HEK293 (cell line): ENCODE measurements around the gene LRRC4C.

Experiments used
- CTCF ChIA-PET: fragments of 350-600 bp; formaldehyde crosslinking; extraction: SDS; loops from one replicate; lab custom pipeline; 2021; ENCODE audit warnings: antibody characterized with exemption; lab: Yijun Ruan, JAX
- POLR2A ChIA-PET: fragments of 300-600 bp; formaldehyde crosslinking; extraction: SDS; loops from one replicate; lab custom pipeline; 2020; ENCODE audit warnings: antibody characterized with exemption, inconsistent platforms; lab: Yijun Ruan, JAX
- H3K27ac ChIP-seq: fragments of 200-500 bp; sonication (Bioruptor generic); 2 replicates; pipeline ENCODE4 v1.5.1; 2014; ENCODE audit warnings: low read depth, low read length, control low read depth, inconsistent platforms; ENCODE audit errors: extremely low read depth
- H3K36me3 ChIP-seq, 2 experiments: fragments of 200-500 bp in 1 of 2; sonication (Bioruptor generic) in 1 of 2; 1 replicate in 1 of 2; 2 replicates in 1 of 2; pipeline ENCODE4 v1.5.1; 2014 to 2017; ENCODE audit warnings: inconsistent platforms in 2 of 2, low read length in 2 of 2; ENCODE audit not compliant: control insufficient read depth in 2 of 2, insufficient read depth in 1 of 2
- H3K4me1 ChIP-seq: fragments of 200-500 bp; sonication (Bioruptor generic); 2 replicates; pipeline ENCODE4 v1.5.1; 2014; ENCODE audit warnings: mild to moderate bottlenecking, low read length, inconsistent platforms; ENCODE audit not compliant: control insufficient read depth, insufficient read depth
- H3K4me3 ChIP-seq: 2 replicates; pipeline ENCODE4 v1.5.1; 2011; ENCODE audit warnings: low read depth, mild to moderate bottlenecking, control low read depth, low read length, moderate library complexity
- H3K9me3 ChIP-seq: fragments of 200-500 bp; sonication (Bioruptor generic); 2 replicates; pipeline ENCODE4 v1.5.1; 2014; ENCODE audit warnings: low read depth, low read length, inconsistent platforms; ENCODE audit not compliant: control insufficient read depth, insufficient read depth
- BCL11B ChIP-seq: fragments of 450-650 bp; formaldehyde crosslinking; IDR thresholded peaks from 2 replicates; pipeline ENCODE4 v1.5.1; 2016; ENCODE audit warnings: low read depth, missing biosample characterization, missing genetic modification characterization
- KLF17 ChIP-seq: fragments of 450-650 bp; formaldehyde crosslinking; IDR thresholded peaks from 2 replicates; pipeline ENCODE4 v1.5.1; 2016; ENCODE audit warnings: missing biosample characterization, missing genetic modification characterization
- MEIS1 ChIP-seq: sonication (generic); formaldehyde crosslinking; IDR thresholded peaks from 2 replicates; pipeline ENCODE4 v1.8.1; 2022; ENCODE audit warnings: missing genetic modification reagents, mild to moderate bottlenecking, borderline replicate concordance
- PRDM4 ChIP-seq: fragments of 450-650 bp; formaldehyde crosslinking; IDR thresholded peaks from 2 replicates; pipeline ENCODE4 v1.5.1; 2017; ENCODE audit warnings: missing biosample characterization, missing genetic modification characterization
- SCRT2 ChIP-seq: fragments of 450-650 bp; formaldehyde crosslinking; IDR thresholded peaks from 2 replicates; pipeline ENCODE4 v1.5.1; 2016; ENCODE audit warnings: missing biosample characterization, missing genetic modification characterization
- SP7 ChIP-seq: fragments of 450-650 bp; formaldehyde crosslinking; IDR thresholded peaks from 2 replicates; pipeline ENCODE4 v1.5.1; 2016; ENCODE audit warnings: missing biosample characterization, missing genetic modification characterization
- ZBTB1 ChIP-seq: fragments of 450-650 bp; formaldehyde crosslinking; IDR thresholded peaks from 2 replicates; pipeline ENCODE4 v1.5.1; 2016; ENCODE audit warnings: missing biosample characterization, missing genetic modification characterization
- ZIC2 ChIP-seq: fragments of 450-650 bp; formaldehyde crosslinking; IDR thresholded peaks from 2 replicates; pipeline ENCODE4 v1.5.1; 2016; ENCODE audit warnings: missing biosample characterization, missing genetic modification characterization
- ZNF132 ChIP-seq: fragments of 450-650 bp; formaldehyde crosslinking; IDR thresholded peaks from 2 replicates; pipeline ENCODE4 v1.5.1; 2017; ENCODE audit warnings: missing biosample characterization, missing genetic modification characterization, borderline replicate concordance
- ZNF133 ChIP-seq: fragments of 450-650 bp; formaldehyde crosslinking; IDR thresholded peaks from 2 replicates; pipeline ENCODE4 v1.5.1; 2016; ENCODE audit warnings: missing biosample characterization, missing genetic modification characterization
- ZNF221 ChIP-seq: fragments of 450-650 bp; formaldehyde crosslinking; IDR thresholded peaks from 2 replicates; pipeline ENCODE4 v1.5.1; 2017; ENCODE audit warnings: missing biosample characterization, missing genetic modification characterization, borderline replicate concordance
- ZNF335 ChIP-seq: fragments of 450-650 bp; formaldehyde crosslinking; conservative IDR thresholded peaks from 2 replicates; pipeline ENCODE4 v1.5.1; 2016; ENCODE audit warnings: missing biosample characterization, missing genetic modification characterization
- ZNF366 ChIP-seq: fragments of 450-650 bp; formaldehyde crosslinking; conservative IDR thresholded peaks from 2 replicates; pipeline ENCODE4 v1.5.1; 2016; ENCODE audit warnings: missing biosample characterization, missing genetic modification characterization
- ZNF416 ChIP-seq: fragments of 450-650 bp; formaldehyde crosslinking; IDR thresholded peaks from 2 replicates; pipeline ENCODE4 v1.5.1; 2016; ENCODE audit warnings: missing biosample characterization, missing genetic modification characterization
- ZNF449 ChIP-seq: fragments of 450-650 bp; formaldehyde crosslinking; IDR thresholded peaks from 2 replicates; pipeline ENCODE4 v1.5.1; 2017; ENCODE audit warnings: missing biosample characterization, mild to moderate bottlenecking, missing genetic modification characterization, moderate library complexity
- ZNF529 ChIP-seq: fragments of 450-650 bp; formaldehyde crosslinking; IDR thresholded peaks from 2 replicates; pipeline ENCODE4 v1.5.1; 2017; ENCODE audit warnings: missing genetic modification characterization, missing biosample characterization; ENCODE audit not compliant: insufficient replicate concordance
- ZNF549 ChIP-seq: fragments of 450-650 bp; IDR thresholded peaks from 2 replicates; pipeline ENCODE4 v1.5.1; 2018; ENCODE audit warnings: missing biosample characterization, missing genetic modification characterization, mild to moderate bottlenecking, inconsistent platforms, moderate library complexity
- ZNF629 ChIP-seq: fragments of 450-650 bp; formaldehyde crosslinking; IDR thresholded peaks from 2 replicates; pipeline ENCODE4 v1.5.1; 2017; ENCODE audit warnings: missing biosample characterization, missing genetic modification characterization
- ZNF658 ChIP-seq: fragments of 450-650 bp; formaldehyde crosslinking; IDR thresholded peaks from 2 replicates; pipeline ENCODE4; 2016; ENCODE audit warnings: missing biosample characterization, missing genetic modification characterization
- ZNF660 ChIP-seq: fragments of 450-650 bp; IDR thresholded peaks from 2 replicates; pipeline ENCODE4 v1.5.1; 2018; ENCODE audit warnings: missing biosample characterization, mild to moderate bottlenecking, missing genetic modification characterization
- ZNF692 ChIP-seq: fragments of 450-650 bp; formaldehyde crosslinking; IDR thresholded peaks from 2 replicates; pipeline ENCODE4 v1.5.1; 2016; ENCODE audit warnings: missing biosample characterization, missing genetic modification characterization
- ZNF701 ChIP-seq: fragments of 450-650 bp; formaldehyde crosslinking; IDR thresholded peaks from 2 replicates; pipeline ENCODE4 v1.5.1; 2016; ENCODE audit warnings: missing biosample characterization, missing genetic modification characterization
- TF ChIP-seq, protein P1 (sequence below): fragments of 450-650 bp; formaldehyde crosslinking; IDR thresholded peaks from 2 replicates; pipeline ENCODE4 v1.5.1; 2016; ENCODE audit warnings: missing biosample characterization, missing genetic modification characterization
- TF ChIP-seq, protein P2 (sequence below): fragments of 450-650 bp; formaldehyde crosslinking; IDR thresholded peaks from 2 replicates; pipeline ENCODE4 v1.5.1; 2016; ENCODE audit warnings: missing biosample characterization, missing genetic modification characterization
- TF ChIP-seq, protein P3 (sequence below): fragments of 450-650 bp; formaldehyde crosslinking; IDR thresholded peaks from 2 replicates; pipeline ENCODE4 v1.5.1; 2016; ENCODE audit warnings: missing biosample characterization, missing genetic modification characterization

The LRRC4C gene

GRCh38 chr11:40819230-40819629 lies 640.2 kb downstream of the LRRC4C start (continued):
- TF ChIP-seq, protein P1, sequence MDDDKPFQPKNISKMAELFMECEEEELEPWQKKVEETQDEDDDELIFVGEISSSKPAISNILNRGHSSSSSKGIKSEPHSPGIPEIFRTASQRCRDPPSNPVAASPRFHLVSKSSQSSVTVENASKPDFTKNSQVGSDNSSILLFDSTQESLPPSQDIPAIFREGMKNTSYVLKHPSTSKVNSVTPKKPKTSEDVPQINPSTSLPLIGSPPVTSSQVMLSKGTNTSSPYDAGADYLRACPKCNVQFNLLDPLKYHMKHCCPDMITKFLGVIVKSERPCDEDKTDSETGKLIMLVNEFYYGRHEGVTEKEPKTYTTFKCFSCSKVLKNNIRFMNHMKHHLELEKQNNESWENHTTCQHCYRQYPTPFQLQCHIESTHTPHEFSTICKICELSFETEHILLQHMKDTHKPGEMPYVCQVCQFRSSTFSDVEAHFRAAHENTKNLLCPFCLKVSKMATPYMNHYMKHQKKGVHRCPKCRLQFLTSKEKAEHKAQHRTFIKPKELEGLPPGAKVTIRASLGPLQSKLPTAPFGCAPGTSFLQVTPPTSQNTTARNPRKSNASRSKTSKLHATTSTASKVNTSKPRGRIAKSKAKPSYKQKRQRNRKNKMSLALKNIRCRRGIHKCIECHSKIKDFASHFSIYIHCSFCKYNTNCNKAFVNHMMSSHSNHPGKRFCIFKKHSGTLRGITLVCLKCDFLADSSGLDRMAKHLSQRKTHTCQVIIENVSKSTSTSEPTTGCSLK (tag by site-specific recombination) = no peak
- TF ChIP-seq ZNF658 = no peak
- no peak for TF ChIP-seq MEIS1 (CRISPR knock-in tag)
- no peak for TF ChIP-seq ZNF629 (tag by site-specific recombination)
- no peak for TF ChIP-seq ZNF449 (tag by site-specific recombination)

DNA sequence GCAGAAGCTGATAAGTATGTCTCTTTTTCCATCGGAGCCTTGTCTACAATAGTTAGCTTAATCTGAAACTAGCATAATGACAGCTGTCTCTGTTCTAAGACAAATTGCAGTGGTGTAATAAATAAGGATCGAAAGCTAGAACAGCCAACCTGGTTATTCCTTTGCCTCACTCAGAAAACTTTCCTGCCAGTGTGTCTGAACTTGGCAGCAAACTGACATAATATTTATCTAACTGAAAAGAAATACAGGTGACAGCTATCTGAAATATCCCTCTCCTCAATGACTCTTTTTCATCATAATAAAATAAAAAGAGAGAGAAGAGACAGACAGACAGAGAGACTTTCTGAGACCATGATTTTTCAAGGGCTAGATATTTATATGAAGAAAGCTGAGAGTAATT lies 642.5 kb downstream of the LRRC4C start:
- no peak overlapping the region for H3K27ac ChIP-seq
- no peak for TF ChIP-seq ZNF133 (tag by site-specific recombination)
- no peak for TF ChIP-seq ZNF132 (tag by site-specific recombination)
- no peak for TF ChIP-seq KLF17
- no peak for TF ChIP-seq ZNF701 (tag by site-specific recombination)
- no peak for TF ChIP-seq ZIC2
- no peak for TF ChIP-seq ZNF335 (tag by site-specific recombination)
- no peak for TF ChIP-seq SP7 (tag by site-specific recombination)
- TF ChIP-seq, protein P2, sequence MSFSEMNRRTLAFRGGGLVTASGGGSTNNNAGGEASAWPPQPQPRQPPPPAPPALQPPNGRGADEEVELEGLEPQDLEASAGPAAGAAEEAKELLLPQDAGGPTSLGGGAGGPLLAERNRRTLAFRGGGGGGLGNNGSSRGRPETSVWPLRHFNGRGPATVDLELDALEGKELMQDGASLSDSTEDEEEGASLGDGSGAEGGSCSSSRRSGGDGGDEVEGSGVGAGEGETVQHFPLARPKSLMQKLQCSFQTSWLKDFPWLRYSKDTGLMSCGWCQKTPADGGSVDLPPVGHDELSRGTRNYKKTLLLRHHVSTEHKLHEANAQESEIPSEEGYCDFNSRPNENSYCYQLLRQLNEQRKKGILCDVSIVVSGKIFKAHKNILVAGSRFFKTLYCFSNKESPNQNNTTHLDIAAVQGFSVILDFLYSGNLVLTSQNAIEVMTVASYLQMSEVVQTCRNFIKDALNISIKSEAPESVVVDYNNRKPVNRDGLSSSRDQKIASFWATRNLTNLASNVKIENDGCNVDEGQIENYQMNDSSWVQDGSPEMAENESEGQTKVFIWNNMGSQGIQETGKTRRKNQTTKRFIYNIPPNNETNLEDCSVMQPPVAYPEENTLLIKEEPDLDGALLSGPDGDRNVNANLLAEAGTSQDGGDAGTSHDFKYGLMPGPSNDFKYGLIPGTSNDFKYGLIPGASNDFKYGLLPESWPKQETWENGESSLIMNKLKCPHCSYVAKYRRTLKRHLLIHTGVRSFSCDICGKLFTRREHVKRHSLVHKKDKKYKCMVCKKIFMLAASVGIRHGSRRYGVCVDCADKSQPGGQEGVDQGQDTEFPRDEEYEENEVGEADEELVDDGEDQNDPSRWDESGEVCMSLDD (tag by site-specific recombination) = no peak
- no peak for TF ChIP-seq ZNF692 (tag by site-specific recombination)
- TF ChIP-seq ZNF529 (tag by site-specific recombination) = no peak
- no peak for TF ChIP-seq SCRT2 (tag by site-specific recombination)
- TF ChIP-seq ZNF660 (tag by site-specific recombination) = no peak
- TF ChIP-seq ZNF416 (tag by site-specific recombination) = no peak
- TF ChIP-seq ZNF549 (tag by site-specific recombination) = no peak
- TF ChIP-seq ZNF221 (tag by site-specific recombination) = no peak
- TF ChIP-seq, protein P3, sequence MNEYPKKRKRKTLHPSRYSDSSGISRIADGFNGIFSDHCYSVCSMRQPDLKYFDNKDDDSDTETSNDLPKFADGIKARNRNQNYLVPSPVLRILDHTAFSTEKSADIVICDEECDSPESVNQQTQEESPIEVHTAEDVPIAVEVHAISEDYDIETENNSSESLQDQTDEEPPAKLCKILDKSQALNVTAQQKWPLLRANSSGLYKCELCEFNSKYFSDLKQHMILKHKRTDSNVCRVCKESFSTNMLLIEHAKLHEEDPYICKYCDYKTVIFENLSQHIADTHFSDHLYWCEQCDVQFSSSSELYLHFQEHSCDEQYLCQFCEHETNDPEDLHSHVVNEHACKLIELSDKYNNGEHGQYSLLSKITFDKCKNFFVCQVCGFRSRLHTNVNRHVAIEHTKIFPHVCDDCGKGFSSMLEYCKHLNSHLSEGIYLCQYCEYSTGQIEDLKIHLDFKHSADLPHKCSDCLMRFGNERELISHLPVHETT (tag by site-specific recombination) = no peak
- no peak for TF ChIP-seq ZNF366 (tag by site-specific recombination)
- TF ChIP-seq BCL11B (tag by site-specific recombination) = no peak
- no peak for TF ChIP-seq ZBTB1 (tag by site-specific recombination)
- no peak for TF ChIP-seq PRDM4 (tag by site-specific recombination)
- no peaks in the 10 kb centered on the region for H3K36me3 ChIP-seq
- no peaks in the 10 kb centered on the region for H3K9me3 ChIP-seq
- H3K4me1 ChIP-seq = no peaks in the 10 kb centered on the region
- H3K4me3 ChIP-seq = no peak overlapping the region
- POLR2A ChIA-PET = no interaction called here
- CTCF ChIA-PET = no interaction called here
